WTC11 (cell line): ENCODE data around the gene GOLGA6L4. TPM values are rescaled to one million over a fixed set of nuclear protein-coding genes. Genes with fewer than 3 reads are reported as not detected.
"Not testable (repeated sequence)": the region's sequence is repeated elsewhere in the genome, so short reads cannot be mapped to it uniquely, and the experiment has no call there.

Experiments
- ATAC-seq: fragments of 200-7000 bp; cut with Tn5 transposase; 2 replicates; pipeline ENCODE4 v1.10.0; 2021; ENCODE audit warnings: mild to moderate bottlenecking, moderate library complexity
- Bru-seq: library from RNA; stranded (reverse); fragments of 400-500 nt; gene quantifications from one replicate; lab custom pipeline; 2021; lab: Mats Ljungman, UMichigan
- CTCF ChIA-PET: fragments of 300-600 bp; sonication (Branson Sonifier 250); formaldehyde crosslinking; loops from one replicate; lab custom pipeline; 2021; ENCODE audit warnings: antibody characterized with exemption; lab: Charles Lee
- POLR2A ChIA-PET: fragments of 350-600 bp; sonication (Branson Sonifier 250); formaldehyde crosslinking; loops from one replicate; lab custom pipeline; 2021; ENCODE audit warnings: antibody characterized with exemption; lab: Charles Lee
- DNase-seq: peaks from one replicate; pipeline ENCODE4 v3.0.0; 2021; ENCODE audit warnings: low spot score
- H3K27ac Mint-ChIP-seq: 2 replicates; pipeline ENCODE4 v1.8.0; 2021; ENCODE audit warnings: mixed read lengths
- H3K27me3 Mint-ChIP-seq: 2 replicates; pipeline ENCODE4 v1.8.0; 2021; ENCODE audit warnings: low read depth, mild to moderate bottlenecking, moderate library complexity, mixed read lengths
- H3K36me3 Mint-ChIP-seq: 2 replicates; pipeline ENCODE4 v1.8.0; 2021; ENCODE audit warnings: mixed read lengths
- H3K4me1 Mint-ChIP-seq: 2 replicates; pipeline ENCODE4 v1.8.0; 2022; ENCODE audit warnings: mixed read lengths
- H3K4me3 Mint-ChIP-seq: 2 replicates; pipeline ENCODE4 v1.8.0; 2021; ENCODE audit warnings: mild to moderate bottlenecking, moderate library complexity, mixed read lengths
- H3K9me3 Mint-ChIP-seq: 2 replicates; pipeline ENCODE4 v1.8.0; 2021; ENCODE audit warnings: mixed read lengths
- CTCF ChIP-seq: fragments of 200-600 bp; IDR thresholded peaks from 2 replicates; pipeline ENCODE4 v1.8.0; 2022; ENCODE audit warnings: antibody characterized with exemption
- long read RNA-seq, 3 experiments: library from RNA in 1 of 3; library from capped mRNA in 1 of 3; library from polyadenylated mRNA in 1 of 3; unstranded in 2 of 3; stranded (forward) in 1 of 3; transcript quantifications; one replicate each; pipeline ENCODE4 v2.0.0, GENCODE V29; 2021
- total RNA-seq: library from RNA; stranded (reverse); gene quantifications from 3 replicates; pipeline ENCODE4 v1.2.3, GENCODE V29; 2021

Gene GOLGA6L4
- total RNA-seq = 2.1 to 3.5 TPM (median 2.4 TPM) in 3 replicates
- percentile 10 among the genes with signal in this experiment for Bru-seq, nascent RNA
- long read RNA-seq, experiment 1 = 0 reads
- long read RNA-seq, experiment 2 = 0 reads
- long read RNA-seq, experiment 3 = 0 reads

- DNase-seq, H3K4me1 Mint-ChIP-seq, H3K9me3 Mint-ChIP-seq, POLR2A ChIA-PET, H3K4me3 Mint-ChIP-seq, CTCF ChIA-PET, H3K27ac Mint-ChIP-seq, H3K36me3 Mint-ChIP-seq, H3K27me3 Mint-ChIP-seq, ATAC-seq: not testable (repeated sequence)
Measured at GRCh38 chr15:84235573-84235972, at the start of gene GOLGA6L4. GOLGA6L4 (plus strand) TSS chr15:84235773; CDS start chr15:84235835, 62 bp downstream.

- POLR2A ChIA-PET, DNase-seq, H3K27ac Mint-ChIP-seq, H3K27me3 Mint-ChIP-seq, H3K36me3 Mint-ChIP-seq, H3K4me3 Mint-ChIP-seq, H3K9me3 Mint-ChIP-seq, H3K4me1 Mint-ChIP-seq, CTCF ChIA-PET, ATAC-seq: not testable (repeated sequence)
Measured at GRCh38 chr15:84192982-84193381, 42.6 kb upstream of the GOLGA6L4 start.

GRCh38 chr15:84195603-84196002 lies 40.0 kb upstream of the GOLGA6L4 start:
- DNase-seq, H3K27me3 Mint-ChIP-seq, POLR2A ChIA-PET, H3K9me3 Mint-ChIP-seq, H3K27ac Mint-ChIP-seq, H3K36me3 Mint-ChIP-seq, H3K4me1 Mint-ChIP-seq, H3K4me3 Mint-ChIP-seq, CTCF ChIA-PET: not testable (repeated sequence)
- peak; percentile 95 for ATAC-seq

- H3K9me3 Mint-ChIP-seq, H3K36me3 Mint-ChIP-seq, H3K4me3 Mint-ChIP-seq: not testable (repeated sequence)
Measured at GRCh38 chr15:84196530-84197188, 38.9 kb upstream of the GOLGA6L4 start.

GRCh38 chr15:84199865-84200264 lies 35.7 kb upstream of the GOLGA6L4 start:
- H3K36me3 Mint-ChIP-seq, CTCF ChIA-PET, H3K4me1 Mint-ChIP-seq, H3K4me3 Mint-ChIP-seq, H3K9me3 Mint-ChIP-seq, H3K27me3 Mint-ChIP-seq, POLR2A ChIA-PET, H3K27ac Mint-ChIP-seq: not testable (repeated sequence)
- ATAC-seq (0 out of 2 replicates have a peak, but pooled peaks have one; percentile 16), DNase-seq (peak; percentile 16)

More at GRCh38 chr15:84196530-84197188, 38.9 kb upstream of the GOLGA6L4 start:
- H3K27ac Mint-ChIP-seq, POLR2A ChIA-PET, ATAC-seq, CTCF ChIA-PET, H3K4me1 Mint-ChIP-seq, H3K27me3 Mint-ChIP-seq, DNase-seq: not testable (repeated sequence)

- H3K27ac Mint-ChIP-seq, H3K36me3 Mint-ChIP-seq, CTCF ChIA-PET, H3K9me3 Mint-ChIP-seq, H3K4me1 Mint-ChIP-seq, ATAC-seq, H3K27me3 Mint-ChIP-seq, POLR2A ChIA-PET: not testable (repeated sequence)
- peak overlapping the region; percentile 56 for H3K4me3 Mint-ChIP-seq
- peak; percentile 23 for DNase-seq
- TF ChIP-seq CTCF = peak; percentile 27
Measured at GRCh38 chr15:84246441-84246840, 10.9 kb downstream of the GOLGA6L4 start.
